Heart left ventricle (tissue), 13 donors: Measurements from ENCODE around the gene PYGO2.

Experiments used
- POLR2A ChIP-seq, 2 donors: fragments of 450-650 bp; IDR thresholded peaks; one replicate each; pipeline ENCODE4 v1.6.1; 2017; ENCODE audit warnings: antibody characterized with exemption in 2 of 2, mild to moderate bottlenecking in 2 of 2, moderate library complexity in 2 of 2
- TF ChIP-seq, protein P1 (sequence below), 12 donors: fragments of 200-600 bp; sonication (generic) in 4 of 12; IDR thresholded peaks; one replicate each; pipeline versions ENCODE4 v1.5.0 to v1.8.0; 2018 to 2022; ENCODE audit warnings: antibody characterized with exemption in 12 of 12, mild to moderate bottlenecking in 5 of 12
- donor health status: ischemic (EF 13 %, LVEDD 7.1; RV severe dilation, severe dysfunction).
- donor health status: DM: no; HTN: yes; CAD: no.
- donor health status: DM: no; HTN: no; CAD: no.
- donor health status: ischemic (EF 25% LVEDD 6.9; RV normal size, moderate dysfunction).
- donor health status: ischemic (EF 25% LVEDD 5.7; RV mildly dilated, moderate dysfunction).
- donor health status: ischemic (EF 35%, LVEDD 5.7; RV mildly dilated, moderate dysfunction).
- donor health status: nonischemic (EF 11% LVEDD 7.7; RV severe dilation, severe dysfunction).
- donor health status: DM: yes; HTN: yes; CAD: no.
- donor health status: PGD.
- donor health status: ischemic (EF 29% LVEDD 5.4; RV normal size, mild dysfunction).
- donor health status: nonischemic (EF 23%, LVEDD 6.1; RV moderate dilation, normal function).

DNA sequence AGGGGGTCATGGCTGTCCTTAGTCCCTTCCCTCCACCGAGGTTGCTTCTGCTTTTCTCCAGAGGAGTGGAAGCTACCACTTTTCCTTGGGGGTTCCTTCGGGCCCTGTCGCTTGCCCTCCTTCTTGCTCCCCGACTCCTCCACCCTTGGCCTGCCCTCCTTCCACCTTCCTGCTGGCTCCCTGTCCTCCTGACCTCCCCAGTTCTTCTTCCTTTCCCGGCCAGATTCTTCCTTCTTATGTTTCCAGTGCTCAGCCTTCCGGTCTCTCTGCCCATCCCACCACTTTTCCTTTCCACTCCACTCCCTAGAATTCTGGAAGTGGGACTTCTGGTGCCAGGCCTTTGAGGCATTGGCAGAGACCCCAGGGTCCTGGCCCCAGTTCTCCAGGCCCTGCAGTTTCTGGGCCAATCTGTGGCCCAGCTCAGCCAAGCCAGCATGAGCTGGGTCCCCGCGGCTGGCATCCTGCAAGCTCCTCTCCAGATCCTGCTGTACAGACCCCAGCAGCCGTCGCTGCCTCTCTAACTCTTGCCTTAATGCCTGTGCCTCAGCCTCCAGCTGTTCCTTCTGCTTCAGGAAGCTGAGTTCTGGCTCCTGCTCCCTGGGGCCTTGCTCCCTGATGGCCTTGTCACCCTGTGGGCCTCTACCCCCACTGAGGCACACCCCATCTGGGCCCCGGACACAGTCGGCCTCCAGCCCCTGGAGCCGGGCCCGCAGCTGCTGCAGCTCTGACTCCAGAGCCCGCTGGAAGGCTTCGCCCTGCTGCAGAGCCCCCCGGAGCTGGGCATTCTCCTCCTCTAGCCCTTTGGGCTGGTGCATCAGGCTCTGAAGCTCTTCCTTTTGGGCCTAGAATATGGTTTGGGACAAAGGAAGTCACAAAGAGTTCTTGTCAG is 15.4 kb downstream of the PYGO2 start:
- TF ChIP-seq, protein P1, sequence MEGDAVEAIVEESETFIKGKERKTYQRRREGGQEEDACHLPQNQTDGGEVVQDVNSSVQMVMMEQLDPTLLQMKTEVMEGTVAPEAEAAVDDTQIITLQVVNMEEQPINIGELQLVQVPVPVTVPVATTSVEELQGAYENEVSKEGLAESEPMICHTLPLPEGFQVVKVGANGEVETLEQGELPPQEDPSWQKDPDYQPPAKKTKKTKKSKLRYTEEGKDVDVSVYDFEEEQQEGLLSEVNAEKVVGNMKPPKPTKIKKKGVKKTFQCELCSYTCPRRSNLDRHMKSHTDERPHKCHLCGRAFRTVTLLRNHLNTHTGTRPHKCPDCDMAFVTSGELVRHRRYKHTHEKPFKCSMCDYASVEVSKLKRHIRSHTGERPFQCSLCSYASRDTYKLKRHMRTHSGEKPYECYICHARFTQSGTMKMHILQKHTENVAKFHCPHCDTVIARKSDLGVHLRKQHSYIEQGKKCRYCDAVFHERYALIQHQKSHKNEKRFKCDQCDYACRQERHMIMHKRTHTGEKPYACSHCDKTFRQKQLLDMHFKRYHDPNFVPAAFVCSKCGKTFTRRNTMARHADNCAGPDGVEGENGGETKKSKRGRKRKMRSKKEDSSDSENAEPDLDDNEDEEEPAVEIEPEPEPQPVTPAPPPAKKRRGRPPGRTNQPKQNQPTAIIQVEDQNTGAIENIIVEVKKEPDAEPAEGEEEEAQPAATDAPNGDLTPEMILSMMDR (IDR thresholded peaks at IDR 0.05) = no peak
- no peak for TF ChIP-seq POLR2A (IDR thresholded peaks at IDR 0.05)
